RKO (cell line): Measurements from ENCODE around the gene DCDC2C.

Source experiments
- DNase-seq: peaks from one replicate; pipeline ENCODE4 v3.0.0-alpha.2; 2016; ENCODE audit warnings: low spot score

DCDC2C gene

DNA sequence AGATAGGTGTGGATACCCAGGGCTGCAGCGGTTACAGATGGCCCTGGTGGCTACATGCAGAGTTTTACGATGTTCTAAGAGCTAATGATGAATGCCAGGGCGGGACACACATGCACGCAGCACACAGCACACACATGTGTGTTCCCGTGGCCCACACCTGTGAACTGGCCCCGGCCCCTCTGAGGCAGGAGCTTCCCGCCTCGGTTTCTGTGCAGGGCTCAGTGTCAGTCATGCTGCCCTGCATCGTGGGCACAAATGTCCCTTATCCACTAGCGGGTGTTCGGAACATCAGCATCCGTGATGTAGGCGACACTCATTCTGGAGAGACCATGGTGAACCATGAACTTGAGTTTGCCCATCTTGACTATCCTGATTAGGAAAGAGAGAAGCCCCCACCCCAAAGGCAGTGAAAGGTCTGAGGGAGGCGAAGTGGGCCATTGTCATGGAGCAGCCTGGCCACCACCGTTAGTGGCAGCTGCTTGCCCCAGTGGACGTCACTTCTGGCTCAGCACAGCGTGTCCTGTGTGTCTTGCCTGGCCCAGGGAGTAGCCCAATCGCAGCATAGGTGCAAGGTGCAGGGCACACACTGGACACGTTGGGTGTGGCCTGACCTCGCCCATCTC lies 43.8 kb downstream of the DCDC2C start:
- no peak for DNase-seq

DNA sequence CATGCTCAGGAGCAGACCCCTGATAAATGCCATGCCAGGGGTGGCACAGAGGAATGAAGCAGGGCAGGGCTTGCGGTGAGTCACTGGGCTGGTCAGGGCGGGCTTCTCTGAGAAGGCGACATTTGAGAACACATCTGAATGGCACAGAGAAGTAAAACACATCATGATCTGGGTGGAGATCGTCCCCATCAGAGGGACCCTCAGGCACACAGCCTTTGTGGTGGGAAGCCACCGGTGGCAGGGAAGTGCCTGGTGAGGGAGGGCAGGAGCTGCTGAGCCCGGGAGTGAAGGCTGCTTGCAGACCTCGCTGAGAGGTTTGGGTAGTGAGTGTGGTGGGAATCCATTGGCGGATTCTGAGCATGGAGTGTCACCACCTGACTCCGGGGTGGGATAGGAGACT lies 44.5 kb downstream of the DCDC2C start:
- DNase-seq, result no peak

DNA sequence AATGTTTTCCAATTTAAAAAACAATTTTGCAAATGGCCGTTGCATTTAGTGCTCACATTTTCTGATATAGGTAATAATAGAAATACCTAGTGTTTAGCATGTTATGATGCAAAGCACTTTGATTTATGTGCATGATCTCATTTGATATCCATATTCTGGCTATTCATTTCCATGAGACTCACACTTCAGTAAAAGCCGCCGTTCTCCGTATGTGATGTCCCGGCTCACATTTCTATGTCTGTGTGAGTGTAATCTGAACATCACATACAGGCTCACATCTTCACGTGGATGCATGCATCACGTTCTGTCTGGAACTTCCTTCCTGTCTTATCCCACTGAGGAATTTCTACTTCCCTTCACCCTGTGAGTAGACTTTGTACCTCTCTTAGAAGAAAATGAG lies 45.8 kb downstream of the DCDC2C start:
- DNase-seq, result no peak

DNA sequence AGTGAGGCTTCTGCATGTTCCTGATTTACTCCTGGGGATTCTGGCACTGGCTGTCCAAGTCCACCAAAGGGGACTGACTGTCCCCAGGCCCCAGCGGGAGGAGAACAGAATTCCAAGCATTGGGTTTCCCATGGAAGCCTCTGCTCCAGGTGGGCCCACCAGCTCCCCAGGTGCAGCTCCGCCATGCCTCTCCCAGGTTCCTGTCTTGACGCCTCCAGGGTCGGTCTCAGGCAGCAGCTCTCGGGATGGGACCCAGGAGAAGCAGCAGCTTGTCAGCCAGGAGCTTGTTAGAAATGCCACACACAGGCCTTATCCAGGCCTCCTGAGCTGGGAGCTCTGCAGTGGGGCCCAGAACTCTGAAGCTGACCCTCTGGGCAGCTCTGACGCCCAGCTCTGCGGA lies 47.9 kb downstream of the DCDC2C start:
- no peak for DNase-seq

DNA sequence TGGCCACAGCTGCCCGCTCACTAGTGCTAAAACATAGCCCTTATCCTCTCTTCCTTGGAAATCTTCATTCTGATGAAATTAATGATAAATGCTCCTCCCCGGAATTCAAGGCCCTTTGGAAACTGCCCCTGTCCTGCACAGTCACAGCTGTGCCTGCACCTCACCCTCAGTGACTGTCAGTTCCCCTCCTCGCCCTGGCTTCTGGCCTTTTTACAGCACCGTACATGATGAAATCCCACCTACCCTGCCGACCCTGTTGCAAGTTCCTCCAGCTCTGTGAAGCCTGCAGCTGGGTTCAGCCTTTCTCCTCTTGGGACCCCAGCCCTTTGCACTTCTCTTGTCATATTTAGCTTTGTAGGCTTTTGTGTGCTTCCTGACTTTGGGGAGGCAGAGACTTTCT lies 48.4 kb downstream of the DCDC2C start:
- no peak for DNase-seq

DNA sequence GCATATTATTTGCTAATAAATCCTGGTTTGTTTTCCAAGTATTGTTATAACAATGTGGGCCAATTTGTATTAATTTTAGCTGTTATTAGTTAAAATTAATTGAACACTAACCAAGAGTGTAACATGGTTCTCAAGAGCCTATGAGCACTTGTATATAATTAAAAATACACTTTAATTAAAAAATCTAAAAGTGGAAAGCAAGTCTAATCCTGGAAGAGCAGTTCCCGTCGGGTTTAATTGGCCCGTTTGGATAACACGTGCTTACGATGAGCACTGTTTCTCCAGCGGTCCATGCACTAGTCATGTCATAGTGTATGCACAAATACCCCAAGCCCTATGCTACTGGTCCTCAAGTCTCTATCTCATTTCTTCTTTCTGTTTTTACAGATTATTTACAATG lies 49.0 kb downstream of the DCDC2C start:
- no peak for DNase-seq

DNA sequence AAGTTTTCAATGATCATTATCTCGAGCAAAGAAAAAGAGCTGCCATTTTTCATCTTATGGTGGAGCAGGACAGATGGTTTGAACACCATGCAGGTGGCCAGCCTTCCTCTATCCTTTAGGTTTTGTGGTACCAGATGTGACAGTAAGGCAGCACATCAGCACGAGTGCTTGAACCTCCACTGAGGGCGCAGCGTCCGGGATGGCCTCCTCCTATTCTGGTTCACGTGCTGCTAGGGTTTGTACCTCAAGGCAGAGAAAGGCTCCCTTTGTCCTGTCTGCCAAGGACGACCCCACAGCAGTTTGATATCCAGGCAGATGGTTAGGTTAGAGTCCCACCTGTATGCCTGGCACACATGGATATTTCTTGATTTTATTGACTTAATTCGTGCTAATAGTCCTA lies 50.2 kb downstream of the DCDC2C start:
- DNase-seq, result no peak

DNA sequence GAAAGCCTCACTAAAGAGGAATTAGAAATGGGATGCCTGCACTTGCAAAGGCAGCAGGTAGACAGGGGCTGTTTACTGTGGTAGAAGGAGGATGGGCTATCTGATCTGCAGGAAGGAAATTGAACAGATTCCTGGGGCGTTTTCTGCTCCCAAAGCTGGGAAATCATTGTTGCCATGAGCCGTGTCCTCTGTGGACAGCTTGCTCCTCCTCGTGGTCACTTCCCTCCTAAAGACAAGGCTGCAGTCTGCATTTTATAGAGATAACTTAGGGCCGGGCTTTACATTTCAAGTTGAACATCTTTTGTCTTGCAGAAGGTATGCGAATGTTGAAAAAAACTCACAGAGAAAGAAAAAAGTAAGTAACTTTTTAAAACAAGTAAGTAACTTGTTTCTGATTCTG lies 50.9 kb downstream of the DCDC2C start:
- no peak for DNase-seq

DNA sequence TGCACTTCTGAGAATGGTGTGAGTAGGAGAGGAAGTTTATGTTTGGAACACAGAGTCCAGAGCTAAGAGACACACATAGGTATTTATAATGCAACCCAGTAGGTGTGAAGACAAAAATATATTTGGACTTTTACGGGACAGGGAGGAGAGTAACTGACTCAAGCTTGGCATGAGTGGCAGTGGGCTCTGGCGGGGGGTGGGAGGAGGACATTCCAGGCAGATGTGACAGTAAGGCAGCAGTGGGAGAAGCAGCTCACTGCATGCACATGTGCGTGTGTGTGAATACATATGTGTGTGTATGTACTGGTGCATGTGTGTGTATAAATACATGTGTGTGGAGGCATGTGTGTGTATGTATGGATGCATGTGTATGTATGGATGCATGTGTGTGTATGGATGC lies 51.4 kb downstream of the DCDC2C start:
- DNase-seq, result no peak

DNA sequence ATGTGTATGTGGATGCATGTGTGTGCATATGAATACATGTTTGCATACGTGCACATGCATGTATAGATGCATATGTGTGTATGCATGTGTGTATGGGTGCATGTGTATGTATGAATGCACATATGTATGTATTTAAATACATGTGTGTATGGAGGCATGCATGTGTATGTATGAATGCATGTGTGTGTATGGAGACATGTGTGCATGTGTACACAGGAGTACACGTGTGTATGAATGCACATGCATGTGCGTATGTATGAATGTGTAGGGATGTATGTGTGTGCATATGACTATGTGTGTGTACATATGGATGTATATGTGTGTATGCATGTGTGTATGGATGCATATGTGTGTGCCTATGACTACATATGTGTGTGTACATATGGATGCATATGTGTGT lies 51.9 kb downstream of the DCDC2C start:
- no peak for DNase-seq

DNA sequence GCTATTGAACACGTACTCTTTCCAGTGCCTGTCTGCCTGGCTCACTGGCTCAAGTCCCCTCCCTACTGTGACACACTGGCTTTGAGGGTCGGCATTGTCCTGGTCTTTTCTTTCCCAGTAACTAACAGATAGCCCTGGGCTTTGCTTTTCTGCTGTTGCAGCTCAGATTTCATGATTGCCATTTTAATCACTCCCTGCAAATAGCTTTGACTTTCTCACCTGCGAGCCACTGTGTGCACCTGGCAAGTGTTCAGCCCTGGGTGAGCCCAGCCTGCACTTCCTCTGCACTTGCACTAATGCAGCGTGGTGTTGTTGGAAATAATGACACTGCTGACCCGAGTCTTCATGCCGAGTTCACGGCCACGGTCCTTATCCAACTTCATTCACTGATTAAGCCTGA lies 52.9 kb downstream of the DCDC2C start:
- DNase-seq, result no peak

DNA sequence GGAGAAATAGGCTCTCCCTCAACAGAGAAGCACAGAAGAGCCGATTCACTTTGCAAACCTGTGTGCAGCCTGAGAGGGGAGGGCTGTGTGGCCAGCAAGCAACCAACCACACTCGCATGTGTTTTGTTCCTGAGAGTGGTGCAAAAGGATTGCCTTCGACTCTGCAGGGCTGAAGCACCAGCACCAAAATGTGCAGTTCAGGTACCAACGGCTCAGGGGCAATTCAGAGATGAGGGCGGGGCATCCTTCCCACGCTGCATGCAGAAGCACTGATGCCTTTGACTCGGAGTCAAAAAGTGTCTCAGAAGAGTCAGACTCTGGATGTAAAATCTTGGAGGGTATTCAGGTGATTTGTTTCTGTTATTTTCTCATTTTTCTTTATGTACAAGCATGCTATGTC lies 55.5 kb downstream of the DCDC2C start:
- no peak for DNase-seq

DNA sequence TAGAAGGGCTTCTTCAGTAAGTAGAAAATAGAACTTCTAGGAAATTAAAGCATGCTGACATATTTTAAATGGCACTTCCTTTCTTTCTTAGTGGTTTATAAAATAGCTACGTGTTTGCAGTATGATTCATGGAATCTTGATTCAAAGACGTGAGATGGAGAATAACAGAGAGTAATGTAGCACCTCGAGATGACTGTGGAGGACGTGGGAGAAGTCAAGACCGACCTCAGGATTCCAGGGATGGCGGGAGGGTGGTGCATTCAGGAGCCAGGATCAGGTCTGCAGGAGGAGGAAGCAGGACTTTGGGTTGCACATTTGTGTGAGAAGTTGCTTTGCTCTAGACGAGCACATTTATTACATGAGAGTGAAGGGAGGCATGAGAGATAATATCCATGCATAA lies 56.0 kb downstream of the DCDC2C start:
- no peak for DNase-seq

DNA sequence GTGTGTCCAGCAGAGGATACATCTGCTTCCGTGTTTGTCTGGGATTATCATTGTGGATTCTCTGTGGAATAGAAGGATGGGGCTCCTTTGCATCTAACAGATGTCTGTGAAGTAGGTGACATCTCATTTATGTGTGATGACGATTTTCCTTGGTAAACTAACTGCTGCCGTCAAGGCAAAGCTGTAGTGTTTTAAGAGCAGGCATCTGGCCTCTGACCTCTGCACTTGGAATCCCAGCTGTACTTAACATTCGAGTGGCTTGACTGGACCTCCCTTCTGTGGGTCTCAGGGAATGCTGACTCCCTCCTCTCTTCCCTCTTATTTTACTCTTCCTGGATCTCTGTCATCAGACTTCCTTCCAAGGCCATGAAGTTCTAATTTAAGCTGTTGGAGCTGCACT lies 56.4 kb downstream of the DCDC2C start:
- no peak for DNase-seq

DNA sequence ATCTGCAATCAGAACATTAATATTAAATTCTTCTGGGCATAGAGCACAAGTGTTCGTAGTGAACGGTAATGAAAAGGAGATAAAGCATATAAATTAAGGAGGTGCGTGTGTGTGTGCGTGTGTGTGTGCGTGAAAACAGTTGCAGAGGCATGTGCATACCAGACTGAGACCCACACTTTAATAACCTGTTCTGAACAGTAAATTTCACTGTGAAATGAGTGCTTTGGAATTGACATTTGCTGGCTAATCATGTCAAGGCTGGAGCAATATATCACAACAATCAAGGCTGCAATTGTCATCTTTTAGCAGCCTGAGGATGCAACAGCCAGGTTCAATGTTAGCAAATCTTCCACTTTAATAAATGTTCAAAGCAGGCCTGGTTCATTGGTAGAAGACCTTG lies 57.9 kb downstream of the DCDC2C start:
- DNase-seq, result no peak

DNA sequence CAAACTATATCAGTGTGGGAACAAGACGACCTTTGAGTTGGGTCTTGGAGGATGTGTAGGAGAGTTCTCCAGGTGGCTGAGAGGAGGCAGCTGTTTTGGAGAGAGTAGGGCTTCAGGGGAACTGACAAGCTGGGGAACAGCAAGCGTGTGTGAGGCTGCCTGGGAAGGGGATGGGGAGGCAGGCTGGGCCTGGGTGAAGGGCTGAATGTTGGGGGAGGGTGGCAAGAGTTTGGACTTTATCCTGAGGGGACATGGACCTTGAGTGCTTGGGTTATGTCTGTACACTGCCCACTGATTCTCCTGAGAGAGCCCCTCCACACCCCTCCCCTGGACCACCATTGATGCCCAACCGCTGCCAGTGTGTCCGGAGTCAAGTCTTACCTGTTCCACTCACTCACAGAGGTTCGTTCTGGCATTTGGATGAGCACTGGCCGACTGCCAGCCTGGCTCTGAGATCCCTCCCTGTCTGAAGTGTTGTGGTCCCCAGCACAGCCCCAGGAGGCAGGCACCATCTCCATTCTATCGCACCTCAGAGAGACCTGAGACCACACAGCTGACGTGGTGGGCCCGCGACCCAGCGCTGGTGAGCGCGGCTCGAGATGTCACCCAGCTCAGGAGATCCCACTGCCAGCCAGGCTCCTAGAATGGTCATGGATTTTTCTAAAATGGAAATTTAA lies 59.5 kb downstream of the DCDC2C start:
- DNase-seq, result no peak

DNA sequence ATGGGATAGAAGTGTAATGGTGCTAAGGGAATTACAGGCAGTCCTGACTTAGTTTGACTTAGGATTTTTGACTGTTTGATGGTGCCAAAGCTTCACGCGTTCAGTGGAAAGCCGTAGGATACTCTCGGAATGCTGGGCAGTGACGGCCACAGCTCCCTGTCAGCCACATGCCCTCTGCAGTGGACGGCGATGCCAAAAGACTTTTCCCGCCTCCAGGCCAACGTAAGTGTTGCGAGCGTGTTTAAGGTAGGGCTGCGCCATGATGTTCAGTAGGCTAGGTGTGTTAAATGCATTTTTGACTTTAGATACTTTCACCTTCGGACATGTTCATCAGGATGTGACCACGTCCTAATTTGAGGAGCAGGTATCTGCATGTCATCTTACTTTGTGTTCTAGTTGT lies 63.4 kb downstream of the DCDC2C start:
- no peak for DNase-seq

DNA sequence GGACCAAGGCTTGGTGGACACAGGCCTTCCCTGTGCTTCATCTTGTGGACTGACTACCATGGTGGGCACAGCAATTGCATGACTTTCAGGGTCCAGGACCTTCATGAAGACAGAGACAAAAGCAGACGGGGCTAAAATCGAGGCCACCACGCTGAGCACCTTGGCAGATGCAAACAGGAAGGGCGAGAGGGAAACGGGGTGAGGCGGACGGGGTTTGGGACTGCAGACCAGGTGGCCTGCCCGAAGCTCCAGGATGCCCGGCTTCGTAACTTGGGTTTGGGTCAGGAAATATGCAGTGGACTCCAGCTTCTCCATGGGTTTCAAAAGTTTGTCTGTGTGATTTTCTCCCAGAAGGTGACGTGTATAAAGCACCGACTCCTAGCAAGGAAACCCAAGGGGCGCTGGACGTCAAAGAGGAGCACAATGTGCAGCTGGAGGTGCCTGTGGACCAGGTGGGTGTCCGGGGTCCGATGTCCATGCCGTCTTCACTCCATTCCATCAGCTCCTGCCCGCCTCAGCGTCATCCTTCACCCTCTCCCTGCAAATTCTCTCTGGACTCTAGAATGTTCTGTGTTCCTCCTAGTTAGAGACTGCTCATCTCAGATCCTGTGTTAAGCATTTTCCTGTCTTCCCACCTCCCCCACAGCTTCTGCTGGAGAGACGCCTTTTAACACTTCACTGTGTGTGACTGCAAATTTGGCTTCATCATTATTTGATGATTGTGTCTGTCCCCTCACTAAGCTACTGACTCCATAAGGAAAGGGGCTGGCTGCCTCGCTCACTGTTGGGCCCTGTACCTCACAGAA lies 65.8 kb downstream of the DCDC2C start:
- no peak for DNase-seq

DNA sequence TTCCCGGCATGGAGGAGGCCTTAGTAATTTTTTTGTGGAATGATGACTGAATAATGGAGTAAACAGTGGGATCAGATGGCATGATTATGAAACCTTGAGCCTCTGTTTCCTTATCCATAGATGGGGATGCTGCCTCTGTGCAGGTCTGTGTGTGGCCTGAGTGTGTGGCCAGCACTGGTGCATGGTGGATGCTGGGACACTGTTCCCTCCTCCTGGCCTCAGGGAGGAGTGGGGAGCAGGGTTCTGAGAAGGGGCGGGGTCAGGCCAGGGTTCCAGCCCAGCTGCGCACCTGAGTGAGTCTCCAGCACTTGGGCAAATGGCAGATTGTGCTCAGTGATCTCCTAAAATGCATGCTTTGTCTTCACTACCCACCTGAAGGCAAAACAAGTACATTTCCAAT lies 66.4 kb downstream of the DCDC2C start:
- no peak for DNase-seq

DNA sequence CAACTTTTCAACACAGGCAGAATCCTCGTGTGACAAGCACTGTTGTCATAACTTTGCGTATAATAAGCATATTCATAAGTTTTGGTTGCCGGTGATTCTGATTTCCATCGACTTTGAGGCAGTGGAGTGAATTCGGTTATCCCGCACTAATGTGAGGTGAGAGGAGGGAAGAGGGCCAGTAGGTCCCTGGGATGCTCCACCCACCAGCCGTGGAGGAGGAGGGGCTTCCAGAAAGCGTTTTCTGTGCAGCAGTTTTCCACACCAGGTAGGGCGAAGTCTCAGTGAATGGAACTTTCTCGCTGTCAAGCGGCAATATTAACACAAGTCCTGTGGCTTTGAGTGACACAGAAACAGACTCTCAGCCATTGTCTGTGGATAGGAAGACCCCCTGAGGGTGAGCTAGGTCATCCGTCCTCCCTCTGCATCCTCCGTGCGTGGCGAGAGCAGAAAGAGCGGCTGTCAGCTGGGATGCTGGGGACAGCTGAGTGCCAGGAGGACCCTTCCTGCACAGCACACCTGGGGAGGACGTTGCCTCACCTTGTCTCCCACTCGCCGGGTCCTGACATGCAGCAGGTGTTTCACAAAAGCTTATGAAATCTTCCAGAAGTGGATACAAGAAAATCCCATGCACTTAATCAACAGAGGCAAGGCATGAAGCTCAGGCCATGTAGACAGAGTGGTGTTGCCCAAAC lies 67.5 kb downstream of the DCDC2C start:
- no peak for DNase-seq

DNA sequence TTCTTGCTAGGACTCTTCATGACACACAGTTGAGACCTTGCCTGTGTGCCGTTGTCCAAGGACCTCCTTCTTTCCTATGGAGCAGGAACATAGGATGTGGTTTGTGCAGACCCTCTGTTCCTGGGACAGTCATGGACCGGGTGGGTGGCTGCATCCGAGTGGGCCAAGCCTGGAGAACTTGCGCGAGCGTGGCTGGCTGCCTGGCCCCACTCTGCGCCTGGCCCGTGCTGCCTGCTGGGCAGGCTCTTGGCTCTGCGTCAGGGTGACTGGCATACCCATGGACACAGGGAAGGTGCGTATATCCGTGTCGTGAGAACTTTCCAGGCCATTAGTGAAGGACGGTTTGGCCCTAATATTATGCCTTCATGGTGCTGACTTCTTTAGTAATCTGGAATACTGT lies 68.2 kb downstream of the DCDC2C start:
- no peak for DNase-seq

DNA sequence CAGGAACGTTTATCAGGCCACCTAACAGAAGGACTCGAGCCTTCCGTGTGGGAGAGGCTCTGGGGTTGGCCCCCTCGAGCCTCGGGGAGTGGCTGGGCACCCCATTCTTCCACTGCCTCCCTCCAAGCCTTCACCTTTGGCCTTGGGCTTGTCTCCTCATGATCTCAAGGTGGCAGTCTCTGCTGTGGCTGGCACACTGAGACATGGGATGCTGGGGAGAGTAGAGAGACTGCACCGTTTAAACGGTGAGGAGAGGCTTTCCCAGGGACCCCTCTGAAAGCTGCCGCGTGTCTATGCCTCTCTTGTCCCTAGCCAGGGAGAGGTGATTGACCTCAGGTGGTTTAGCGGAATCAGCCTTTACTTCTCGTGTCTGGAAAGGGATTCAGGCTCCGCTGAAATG lies 71.0 kb downstream of the DCDC2C start:
- DNase-seq, result no peak

DNA sequence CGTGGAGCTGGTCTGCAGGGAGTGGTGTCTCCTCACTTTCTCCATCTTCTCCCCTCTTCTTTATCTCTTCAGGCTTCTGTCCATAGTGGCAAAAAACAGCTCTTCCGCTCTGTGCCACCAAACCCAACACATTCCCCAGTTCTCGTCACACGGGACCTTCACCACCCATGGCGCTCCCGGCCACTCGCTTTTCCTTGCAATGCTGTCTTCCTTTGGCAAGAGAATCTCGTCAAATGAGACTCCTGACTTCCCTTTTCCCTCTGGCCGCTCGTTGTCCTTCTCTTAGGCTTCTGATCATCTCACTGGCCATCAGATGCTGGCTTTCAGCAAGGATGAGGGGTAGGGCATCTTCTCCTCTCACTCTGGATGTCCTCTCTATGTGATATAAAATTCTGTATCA lies 72.9 kb downstream of the DCDC2C start:
- no peak for DNase-seq
